HepG2 (cell line): ENCODE measurements around the gene ACOT4. TPM values are rescaled to one million over a fixed set of nuclear protein-coding genes. Genes with fewer than 3 reads are reported as not detected.

Source experiments
- CHD2 ChIP-seq: IDR thresholded peaks from 2 replicates; pipeline ENCODE4 v1.6.1; 2011; ENCODE audit warnings: low read depth, low read length, improper control_type of control experiment
- DPF2 ChIP-seq: sonication (generic); formaldehyde crosslinking; IDR thresholded peaks from 2 replicates; pipeline ENCODE4 v1.4.0; 2020; ENCODE audit warnings: mild to moderate bottlenecking, low read depth, missing genetic modification reagents, borderline replicate concordance
- GABPB1 ChIP-seq: IDR thresholded peaks from 2 replicates; pipeline ENCODE4 v1.6.1; 2016; ENCODE audit warnings: mild to moderate bottlenecking, missing genetic modification reagents, moderate library complexity, missing compliant biosample characterization
- GRHL1 ChIP-seq: sonication (generic); formaldehyde crosslinking; conservative IDR thresholded peaks from 2 replicates; pipeline ENCODE4 v1.8.0; 2022; ENCODE audit warnings: missing genetic modification reagents
- ISL2 ChIP-seq: sonication (generic); formaldehyde crosslinking; IDR thresholded peaks from 2 replicates; pipeline ENCODE4 v1.5.0; 2020; ENCODE audit warnings: missing genetic modification reagents
- TEAD3 ChIP-seq: optimal IDR thresholded peaks from 2 replicates; pipeline ENCODE3; 2016; ENCODE audit warnings: borderline replicate concordance
- ZBTB10 ChIP-seq: sonication (generic); formaldehyde crosslinking; IDR thresholded peaks from 2 replicates; pipeline ENCODE4 v1.4.0; 2020; ENCODE audit warnings: missing genetic modification reagents, borderline replicate concordance
- ZBTB3 ChIP-seq: sonication (generic); formaldehyde crosslinking; IDR thresholded peaks from 2 replicates; pipeline ENCODE4 v1.4.0; 2020; ENCODE audit warnings: low read depth, mild to moderate bottlenecking, moderate library complexity, missing genetic modification reagents, borderline replicate concordance
- ZFP41 ChIP-seq: sonication (generic); formaldehyde crosslinking; IDR thresholded peaks from 2 replicates; pipeline ENCODE4 v1.4.0; 2020; ENCODE audit warnings: mild to moderate bottlenecking, missing genetic modification reagents, borderline replicate concordance
- ZNF12 ChIP-seq: sonication (generic); formaldehyde crosslinking; IDR thresholded peaks from 2 replicates; pipeline ENCODE4 v1.5.0; 2020; ENCODE audit warnings: missing genetic modification reagents
- ZNF275 ChIP-seq: sonication (generic); formaldehyde crosslinking; IDR thresholded peaks from 2 replicates; pipeline ENCODE4 v1.8.0; 2022; ENCODE audit warnings: missing genetic modification reagents, mild to moderate bottlenecking, inconsistent platforms, borderline replicate concordance
- ZNF354B ChIP-seq: sonication (generic); formaldehyde crosslinking; IDR thresholded peaks from 2 replicates; pipeline ENCODE4 v1.8.0; 2022; ENCODE audit warnings: mild to moderate bottlenecking, missing genetic modification reagents
- ZNF720 ChIP-seq: sonication (generic); formaldehyde crosslinking; IDR thresholded peaks from 2 replicates; pipeline ENCODE4 v1.4.0; 2020; ENCODE audit warnings: missing genetic modification reagents
- ZSCAN31 ChIP-seq: sonication (generic); formaldehyde crosslinking; IDR thresholded peaks from 2 replicates; pipeline ENCODE4 v1.5.0; 2020; ENCODE audit warnings: low read depth, mild to moderate bottlenecking, missing genetic modification reagents
- polyA plus RNA-seq, 8 experiments: library from polyadenylated mRNA; depleted of rRNA in 3 of 8; stranded (reverse) in 7 of 8; unstranded in 1 of 8; fragments of >200 nt; fragmentation: Illumina TruSeq in 4 of 8; extraction: Trizol in 4 of 8; gene quantifications; 2 replicates each; pipeline versions ENCODE4 v1.2.1 to v1.2.3, GENCODE V29; 2011 to 2016; ENCODE audit warnings: low read depth in 4 of 8, missing spikeins in 1 of 8, mixed read lengths in 1 of 8; ENCODE audit not compliant: insufficient read depth in 1 of 8
- total RNA-seq, 5 experiments: library from RNA; depleted of rRNA; stranded (reverse); fragments of >200 nt; fragmentation: Illumina TruSeq; extraction: Trizol; gene quantifications; 2 replicates each; pipeline ENCODE4 v1.2.3, GENCODE V29; 2016; ENCODE audit warnings: low read depth in 1 of 5
- TF ChIP-seq, protein P1 (sequence below): sonication (generic); formaldehyde crosslinking; IDR thresholded peaks from 2 replicates; pipeline ENCODE4 v1.5.1; 2020; ENCODE audit warnings: mild to moderate bottlenecking, missing genetic modification reagents, borderline replicate concordance
- TF ChIP-seq, protein P2 (sequence below): sonication (generic); formaldehyde crosslinking; IDR thresholded peaks from 2 replicates; pipeline ENCODE4 v1.5.1; 2020; ENCODE audit warnings: mild to moderate bottlenecking, missing genetic modification reagents, borderline replicate concordance

Gene ACOT4
- total and polyA plus RNA-seq, 2 of the 13 experiments (the other 11 are each of a cell fraction or from before 2014, with no cell fraction given): 0.04 to 0.05 TPM

GRCh38 chr14:73644531-73645247, 53.0 kb downstream of the ACOT4 start, which contains the start of gene DNAL1 (continued):
- peak; percentile 68 for TF ChIP-seq ZSCAN31 (CRISPR knock-in tag)
- no peak for TF ChIP-seq GRHL1 (CRISPR knock-in tag)
- no peak for TF ChIP-seq ZBTB3 (CRISPR knock-in tag)
- TF ChIP-seq ZFP41 (CRISPR knock-in tag): no peak
- TF ChIP-seq DPF2: no peak
- TF ChIP-seq ZBTB10 (CRISPR knock-in tag): no peak
- TF ChIP-seq, protein P1, sequence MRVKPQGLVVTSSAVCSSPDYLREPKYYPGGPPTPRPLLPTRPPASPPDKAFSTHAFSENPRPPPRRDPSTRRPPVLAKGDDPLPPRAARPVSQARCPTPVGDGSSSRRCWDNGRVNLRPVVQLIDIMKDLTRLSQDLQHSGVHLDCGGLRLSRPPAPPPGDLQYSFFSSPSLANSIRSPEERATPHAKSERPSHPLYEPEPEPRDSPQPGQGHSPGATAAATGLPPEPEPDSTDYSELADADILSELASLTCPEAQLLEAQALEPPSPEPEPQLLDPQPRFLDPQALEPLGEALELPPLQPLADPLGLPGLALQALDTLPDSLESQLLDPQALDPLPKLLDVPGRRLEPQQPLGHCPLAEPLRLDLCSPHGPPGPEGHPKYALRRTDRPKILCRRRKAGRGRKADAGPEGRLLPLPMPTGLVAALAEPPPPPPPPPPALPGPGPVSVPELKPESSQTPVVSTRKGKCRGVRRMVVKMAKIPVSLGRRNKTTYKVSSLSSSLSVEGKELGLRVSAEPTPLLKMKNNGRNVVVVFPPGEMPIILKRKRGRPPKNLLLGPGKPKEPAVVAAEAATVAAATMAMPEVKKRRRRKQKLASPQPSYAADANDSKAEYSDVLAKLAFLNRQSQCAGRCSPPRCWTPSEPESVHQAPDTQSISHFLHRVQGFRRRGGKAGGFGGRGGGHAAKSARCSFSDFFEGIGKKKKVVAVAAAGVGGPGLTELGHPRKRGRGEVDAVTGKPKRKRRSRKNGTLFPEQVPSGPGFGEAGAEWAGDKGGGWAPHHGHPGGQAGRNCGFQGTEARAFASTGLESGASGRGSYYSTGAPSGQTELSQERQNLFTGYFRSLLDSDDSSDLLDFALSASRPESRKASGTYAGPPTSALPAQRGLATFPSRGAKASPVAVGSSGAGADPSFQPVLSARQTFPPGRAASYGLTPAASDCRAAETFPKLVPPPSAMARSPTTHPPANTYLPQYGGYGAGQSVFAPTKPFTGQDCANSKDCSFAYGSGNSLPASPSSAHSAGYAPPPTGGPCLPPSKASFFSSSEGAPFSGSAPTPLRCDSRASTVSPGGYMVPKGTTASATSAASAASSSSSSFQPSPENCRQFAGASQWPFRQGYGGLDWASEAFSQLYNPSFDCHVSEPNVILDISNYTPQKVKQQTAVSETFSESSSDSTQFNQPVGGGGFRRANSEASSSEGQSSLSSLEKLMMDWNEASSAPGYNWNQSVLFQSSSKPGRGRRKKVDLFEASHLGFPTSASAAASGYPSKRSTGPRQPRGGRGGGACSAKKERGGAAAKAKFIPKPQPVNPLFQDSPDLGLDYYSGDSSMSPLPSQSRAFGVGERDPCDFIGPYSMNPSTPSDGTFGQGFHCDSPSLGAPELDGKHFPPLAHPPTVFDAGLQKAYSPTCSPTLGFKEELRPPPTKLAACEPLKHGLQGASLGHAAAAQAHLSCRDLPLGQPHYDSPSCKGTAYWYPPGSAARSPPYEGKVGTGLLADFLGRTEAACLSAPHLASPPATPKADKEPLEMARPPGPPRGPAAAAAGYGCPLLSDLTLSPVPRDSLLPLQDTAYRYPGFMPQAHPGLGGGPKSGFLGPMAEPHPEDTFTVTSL (CRISPR knock-in tag): no peak
- no peak for TF ChIP-seq CHD2
- no peak for TF ChIP-seq ZNF275
- no peak for TF ChIP-seq ZNF354B (CRISPR knock-in tag)
- no peak for TF ChIP-seq ZNF12 (CRISPR knock-in tag)
- no peak for TF ChIP-seq ISL2
- TF ChIP-seq, protein P2, sequence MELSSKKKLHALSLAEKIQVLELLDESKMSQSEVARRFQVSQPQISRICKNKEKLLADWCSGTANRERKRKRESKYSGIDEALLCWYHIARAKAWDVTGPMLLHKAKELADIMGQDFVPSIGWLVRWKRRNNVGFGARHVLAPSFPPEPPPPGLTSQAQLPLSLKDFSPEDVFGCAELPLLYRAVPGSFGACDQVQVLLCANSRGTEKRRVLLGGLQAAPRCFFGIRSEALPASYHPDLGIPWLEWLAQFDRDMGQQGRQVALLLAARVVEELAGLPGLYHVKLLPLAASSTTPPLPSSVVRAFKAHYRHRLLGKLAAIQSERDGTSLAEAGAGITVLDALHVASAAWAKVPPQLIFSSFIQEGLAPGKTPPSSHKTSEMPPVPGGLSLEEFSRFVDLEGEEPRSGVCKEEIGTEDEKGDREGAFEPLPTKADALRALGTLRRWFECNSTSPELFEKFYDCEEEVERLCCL (CRISPR knock-in tag): no peak
- peak; percentile 39 for TF ChIP-seq TEAD3 (CRISPR knock-in tag)
- no peak for TF ChIP-seq ZNF720 (CRISPR knock-in tag)
- peak; percentile 91 for TF ChIP-seq GABPB1 (CRISPR knock-in tag)
